ENCODE data around the gene DEFB128. TPM values are rescaled to one million over a fixed set of nuclear protein-coding genes. Genes with fewer than 3 reads are reported as not detected.

Gene DEFB128
- total and polyA plus RNA-seq, 9 of the 15 experiments (the other 6 are each of a cell fraction or from before 2014, with no cell fraction given) = not detected

DNA sequence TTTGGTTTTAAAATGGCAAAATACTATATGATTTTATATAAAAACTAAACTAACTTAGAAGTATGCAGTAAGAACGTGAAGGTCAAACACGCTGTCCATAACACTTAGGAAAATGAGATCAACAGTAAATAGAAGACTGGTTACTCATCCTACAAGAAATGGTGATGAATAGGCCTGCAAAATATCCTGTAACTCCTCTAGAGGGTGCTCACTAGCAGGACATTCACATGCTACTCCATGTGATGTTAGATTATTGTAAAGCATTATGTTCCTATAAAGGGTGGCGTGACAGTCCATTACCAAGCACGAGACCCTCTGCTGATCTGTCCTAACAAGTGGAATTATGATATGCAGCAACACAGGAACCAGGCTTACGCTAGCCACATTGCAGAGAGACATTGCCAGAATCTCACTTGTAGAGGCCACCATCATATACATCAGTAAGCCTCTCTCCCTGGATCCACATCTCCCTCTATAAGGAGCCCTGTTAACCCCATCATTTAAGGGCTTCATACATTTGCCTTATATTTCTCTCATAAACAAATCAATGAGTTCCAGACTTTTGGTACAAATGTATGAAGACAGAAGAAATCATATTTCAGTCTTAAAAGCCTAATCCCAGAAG is 19.5 kb upstream of the DEFB128 start (continued):
- TF ChIP-seq MIER1 (IDR thresholded peaks at IDR 0.05; ENCODE audit: low read depth) (no peak), ZNF75A (CRISPR knock-in tag; IDR thresholded peaks at IDR 0.05) (no peak), BHLHE40 (IDR thresholded peaks at IDR 0.05; ENCODE audit: low read length) (peak; percentile 27; the same call in 1 of the 2 replicates), SAP30 (IDR thresholded peaks at IDR 0.05; ENCODE audit: borderline replicate concordance, insufficient read depth, low read depth, low read length, poor library complexity, severe bottlenecking) (no peak), ESRRA (IDR thresholded peaks at IDR 0.05; ENCODE audit: borderline replicate concordance, low read depth) (no peak), HNRNPH1 (optimal IDR thresholded peaks at IDR 0.05; ENCODE audit: low read depth, low read length) (no peak), KLF1 (tag; IDR thresholded peaks at IDR 0.05) (no peak), RAD21 (CRISPR knock-in tag; conservative IDR thresholded peaks at IDR 0.05 in 1 of 2, IDR thresholded peaks at IDR 0.05 in 1 of 2) (peak; percentile 77 to 82), HDAC1 (IDR thresholded peaks at IDR 0.05) (no peak), PHF21A (IDR thresholded peaks at IDR 0.05; ENCODE audit: borderline replicate concordance, low read depth) (no peak)
- TF ChIP-seq, protein P1, sequence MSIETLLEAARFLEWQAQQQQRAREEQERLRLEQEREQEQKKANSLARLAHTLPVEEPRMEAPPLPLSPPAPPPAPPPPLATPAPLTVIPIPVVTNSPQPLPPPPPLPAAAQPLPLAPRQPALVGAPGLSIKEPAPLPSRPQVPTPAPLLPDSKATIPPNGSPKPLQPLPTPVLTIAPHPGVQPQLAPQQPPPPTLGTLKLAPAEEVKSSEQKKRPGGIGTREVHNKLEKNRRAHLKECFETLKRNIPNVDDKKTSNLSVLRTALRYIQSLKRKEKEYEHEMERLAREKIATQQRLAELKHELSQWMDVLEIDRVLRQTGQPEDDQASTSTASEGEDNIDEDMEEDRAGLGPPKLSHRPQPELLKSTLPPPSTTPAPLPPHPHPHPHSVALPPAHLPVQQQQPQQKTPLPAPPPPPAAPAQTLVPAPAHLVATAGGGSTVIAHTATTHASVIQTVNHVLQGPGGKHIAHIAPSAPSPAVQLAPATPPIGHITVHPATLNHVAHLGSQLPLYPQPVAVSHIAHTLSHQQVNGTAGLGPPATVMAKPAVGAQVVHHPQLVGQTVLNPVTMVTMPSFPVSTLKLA (conservative IDR thresholded peaks at IDR 0.05) = peak in 1 of 2 experiments; percentile 30; a peak in 1 of 4 replicates
- TF ChIP-seq, protein P2, sequence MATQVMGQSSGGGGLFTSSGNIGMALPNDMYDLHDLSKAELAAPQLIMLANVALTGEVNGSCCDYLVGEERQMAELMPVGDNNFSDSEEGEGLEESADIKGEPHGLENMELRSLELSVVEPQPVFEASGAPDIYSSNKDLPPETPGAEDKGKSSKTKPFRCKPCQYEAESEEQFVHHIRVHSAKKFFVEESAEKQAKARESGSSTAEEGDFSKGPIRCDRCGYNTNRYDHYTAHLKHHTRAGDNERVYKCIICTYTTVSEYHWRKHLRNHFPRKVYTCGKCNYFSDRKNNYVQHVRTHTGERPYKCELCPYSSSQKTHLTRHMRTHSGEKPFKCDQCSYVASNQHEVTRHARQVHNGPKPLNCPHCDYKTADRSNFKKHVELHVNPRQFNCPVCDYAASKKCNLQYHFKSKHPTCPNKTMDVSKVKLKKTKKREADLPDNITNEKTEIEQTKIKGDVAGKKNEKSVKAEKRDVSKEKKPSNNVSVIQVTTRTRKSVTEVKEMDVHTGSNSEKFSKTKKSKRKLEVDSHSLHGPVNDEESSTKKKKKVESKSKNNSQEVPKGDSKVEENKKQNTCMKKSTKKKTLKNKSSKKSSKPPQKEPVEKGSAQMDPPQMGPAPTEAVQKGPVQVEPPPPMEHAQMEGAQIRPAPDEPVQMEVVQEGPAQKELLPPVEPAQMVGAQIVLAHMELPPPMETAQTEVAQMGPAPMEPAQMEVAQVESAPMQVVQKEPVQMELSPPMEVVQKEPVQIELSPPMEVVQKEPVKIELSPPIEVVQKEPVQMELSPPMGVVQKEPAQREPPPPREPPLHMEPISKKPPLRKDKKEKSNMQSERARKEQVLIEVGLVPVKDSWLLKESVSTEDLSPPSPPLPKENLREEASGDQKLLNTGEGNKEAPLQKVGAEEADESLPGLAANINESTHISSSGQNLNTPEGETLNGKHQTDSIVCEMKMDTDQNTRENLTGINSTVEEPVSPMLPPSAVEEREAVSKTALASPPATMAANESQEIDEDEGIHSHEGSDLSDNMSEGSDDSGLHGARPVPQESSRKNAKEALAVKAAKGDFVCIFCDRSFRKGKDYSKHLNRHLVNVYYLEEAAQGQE (IDR thresholded peaks at IDR 0.05; ENCODE audit: borderline replicate concordance) = peak; percentile 67; the same call in 1 of the 2 replicates
- TF ChIP-seq, protein P2 (CRISPR knock-in tag; IDR thresholded peaks at IDR 0.05; ENCODE audit: low read depth) = no peak

All from K562 (cell line).